HT1080 (cell line): ENCODE measurements around the gene MARCHF7. TPM values are rescaled to one million over a fixed set of nuclear protein-coding genes. Genes with fewer than 3 reads are reported as not detected.
"Not testable (repeated sequence)": the region's sequence is repeated elsewhere in the genome, so short reads cannot be mapped to it uniquely, and the experiment has no call there.

Experiments used
- DNase-seq: peaks from one replicate; pipeline ENCODE4 v3.0.0-alpha.2; 2015; ENCODE audit warnings: low read depth
- total RNA-seq: library from RNA; depleted of rRNA; stranded (reverse); fragments of >200 nt; shearing (Covaris generic); gene quantifications from 2 replicates; pipeline ENCODE4 v1.2.3, GENCODE V29; 2014

The MARCHF7 gene
- total RNA-seq, 1 experiment from 2014 or later = 84.1 TPM

- DNase-seq = not testable (repeated sequence)
Observed at GRCh38 chr2:159716409-159716808, 4.1 kb downstream of the MARCHF7 start.

- DNase-seq = no peak
Observed at GRCh38 chr2:159716857-159717256, 4.6 kb downstream of the MARCHF7 start.

- DNase-seq = no peak
Observed at GRCh38 chr2:159720676-159721075, 8.4 kb downstream of the MARCHF7 start.

- no peak for DNase-seq
Observed at GRCh38 chr2:159722580-159722979, 10.3 kb downstream of the MARCHF7 start.

DNA sequence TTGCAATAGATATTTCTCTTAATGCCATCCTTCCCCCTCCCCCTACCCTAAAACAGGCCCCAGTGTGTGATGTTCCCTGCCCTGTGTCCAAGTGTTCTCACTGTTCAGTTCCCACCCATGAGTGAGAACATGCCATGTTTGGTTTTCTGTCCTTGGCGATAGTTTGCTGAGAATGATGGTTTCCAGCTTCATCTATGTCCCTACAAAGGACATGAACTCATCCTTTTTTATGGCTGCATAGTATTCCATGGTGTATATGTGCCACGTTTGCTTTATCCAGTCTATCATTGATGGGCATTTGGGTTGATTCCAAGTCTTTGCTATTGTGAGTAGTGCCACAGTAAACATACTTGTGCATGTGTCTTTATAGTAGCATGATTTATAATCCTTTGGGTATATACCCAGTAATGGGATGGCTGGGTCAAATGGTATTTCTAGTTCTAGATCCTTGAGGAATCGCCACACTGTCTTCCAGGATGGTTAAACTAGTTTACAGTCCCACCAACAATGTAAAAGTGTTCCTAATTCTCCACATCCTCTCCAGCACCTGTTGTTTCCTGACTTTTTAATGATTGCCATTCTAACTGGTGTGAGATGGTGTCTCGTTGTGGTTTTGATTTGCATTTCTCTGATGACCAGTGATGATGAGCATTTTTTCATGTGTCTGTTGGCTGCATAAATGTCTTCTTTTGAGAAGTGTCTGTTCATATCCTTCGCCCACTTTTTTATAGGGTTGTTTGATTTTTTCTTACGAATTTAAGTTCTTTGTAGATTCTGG lies 12.7 kb downstream of the MARCHF7 start:
- DNase-seq = not testable (repeated sequence)

GRCh38 chr2:159725713-159726112 lies 13.4 kb downstream of the MARCHF7 start:
- no peak for DNase-seq

DNA sequence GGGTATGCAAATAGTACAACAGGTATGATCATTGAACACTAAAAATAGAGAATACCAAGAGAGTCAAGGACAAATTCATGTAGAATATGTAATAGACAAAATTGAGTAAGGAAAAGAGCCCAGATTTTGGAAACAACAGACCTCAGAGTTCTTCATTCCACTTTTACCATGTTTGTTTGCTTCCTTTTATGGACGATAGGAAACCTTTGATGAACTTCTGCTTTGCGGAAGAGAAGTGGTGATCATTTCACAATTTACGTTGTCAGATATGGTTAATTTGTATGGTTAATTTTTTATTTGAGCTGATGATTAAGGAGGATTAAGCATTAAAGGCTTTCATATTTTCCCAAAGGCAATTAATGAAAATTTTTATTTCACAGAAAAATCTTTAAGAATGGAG lies 16.3 kb downstream of the MARCHF7 start:
- no peak for DNase-seq

DNA sequence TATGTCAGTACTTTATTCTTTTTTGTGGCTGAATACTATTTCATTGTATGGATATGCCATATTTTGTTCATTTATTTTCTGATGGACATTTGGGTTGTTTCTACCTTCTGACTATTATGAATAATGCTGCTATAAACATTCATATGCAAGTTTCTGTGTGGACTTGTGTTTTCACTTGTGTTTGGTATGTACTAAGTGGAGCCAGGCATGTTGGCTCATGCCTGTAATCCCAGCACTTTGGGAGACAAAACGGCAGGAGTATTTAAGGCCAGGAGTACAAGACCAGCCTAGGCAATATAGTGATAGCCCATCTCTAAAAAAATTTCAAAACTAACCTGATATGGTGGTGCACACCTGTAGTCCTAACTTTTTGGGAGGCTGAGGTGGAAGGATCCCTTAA lies 23.3 kb downstream of the MARCHF7 start:
- DNase-seq = no peak

DNA sequence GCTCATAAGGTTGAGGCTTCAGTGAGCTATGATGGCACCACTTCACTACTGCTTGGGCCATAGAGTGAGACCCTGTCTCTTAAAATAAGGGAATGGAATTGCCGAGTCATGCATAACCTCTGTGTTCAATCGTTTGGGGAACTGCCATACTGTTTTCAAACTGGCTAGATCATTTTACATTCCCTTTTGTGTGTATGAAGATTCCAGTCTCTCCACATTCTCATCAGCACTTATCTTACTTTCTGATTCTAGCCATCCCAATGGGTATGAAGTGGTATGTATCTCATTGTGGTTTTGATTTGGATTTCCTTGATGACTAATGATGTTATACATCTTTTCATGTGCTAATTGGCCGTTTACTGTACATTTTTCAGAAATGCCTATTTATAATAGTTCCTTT lies 23.7 kb downstream of the MARCHF7 start:
- DNase-seq = peak; percentile 50

DNA sequence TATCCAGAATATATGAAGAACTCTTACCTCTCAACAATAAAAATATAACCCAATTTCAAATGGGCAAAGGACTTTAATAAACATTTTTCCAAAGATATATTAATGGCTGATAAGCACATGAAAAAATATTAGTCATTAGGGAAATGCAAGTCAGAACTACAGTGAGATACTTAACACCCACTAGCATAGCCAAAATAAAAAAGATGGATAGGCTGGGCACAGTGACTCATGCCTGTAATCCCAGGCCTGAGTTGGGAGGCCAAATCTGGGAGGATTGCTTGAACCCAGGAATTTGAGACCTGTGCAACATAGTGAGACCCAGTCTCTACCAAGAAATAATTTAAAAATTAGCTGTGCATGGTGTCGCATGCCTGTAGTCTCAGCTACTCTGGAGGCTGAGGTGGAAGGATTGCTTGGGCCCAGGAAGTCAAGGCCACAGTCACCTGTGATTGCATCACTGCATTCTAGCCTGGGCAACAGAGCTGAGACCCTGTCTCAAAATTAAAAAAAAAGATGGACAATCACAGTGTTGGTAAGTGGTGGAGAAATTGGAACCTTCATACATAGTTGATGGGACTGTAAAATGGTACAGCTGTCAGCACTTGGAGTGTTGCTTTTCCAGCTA lies 25.1 kb downstream of the MARCHF7 start:
- no peak for DNase-seq

- no peak for DNase-seq
Observed at GRCh38 chr2:159737917-159738296, 25.6 kb downstream of the MARCHF7 start.

DNA sequence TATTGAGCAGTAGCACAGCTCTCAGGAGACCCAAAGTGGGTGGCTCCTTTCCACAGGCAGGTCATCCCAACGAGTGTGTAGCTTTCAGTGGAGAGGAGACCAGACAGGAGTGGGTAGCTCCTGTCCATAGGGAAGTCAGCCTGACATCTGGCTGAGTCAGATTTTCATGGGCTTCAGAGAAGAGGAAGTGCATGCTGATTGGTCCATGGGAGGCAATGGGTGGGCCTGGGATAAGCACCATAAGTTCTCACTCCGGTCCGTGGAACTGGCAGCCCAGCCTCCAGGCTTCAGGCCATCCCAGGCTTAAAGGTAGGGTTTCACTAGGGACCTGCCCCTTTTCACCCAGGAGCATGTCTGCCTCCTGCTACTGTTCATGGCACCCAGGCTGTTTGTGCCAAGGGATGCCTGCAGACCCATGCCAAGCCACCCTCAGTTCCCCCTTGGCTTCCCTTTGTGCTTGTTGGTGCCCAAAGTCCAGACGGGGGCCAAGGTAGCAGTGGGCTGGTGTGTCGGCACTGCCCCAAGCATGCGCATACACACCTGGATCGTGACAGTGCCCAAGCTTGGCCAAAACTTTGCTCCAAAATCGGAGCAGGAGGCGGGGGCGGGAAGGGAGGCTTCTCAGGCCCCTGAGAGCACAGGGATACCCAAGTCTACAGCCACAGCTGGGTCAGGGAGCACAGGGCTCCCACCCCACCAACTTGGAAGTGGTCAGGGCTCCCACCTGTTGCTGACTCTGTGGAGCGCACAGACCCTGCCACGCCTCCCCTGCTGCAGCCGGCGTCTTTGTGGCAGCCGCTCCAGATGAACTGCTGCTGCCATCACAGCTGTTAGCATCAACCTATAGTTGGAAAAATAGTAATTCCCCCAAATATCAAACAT lies 26.4 kb downstream of the MARCHF7 start:
- DNase-seq = peak; percentile 11

DNA sequence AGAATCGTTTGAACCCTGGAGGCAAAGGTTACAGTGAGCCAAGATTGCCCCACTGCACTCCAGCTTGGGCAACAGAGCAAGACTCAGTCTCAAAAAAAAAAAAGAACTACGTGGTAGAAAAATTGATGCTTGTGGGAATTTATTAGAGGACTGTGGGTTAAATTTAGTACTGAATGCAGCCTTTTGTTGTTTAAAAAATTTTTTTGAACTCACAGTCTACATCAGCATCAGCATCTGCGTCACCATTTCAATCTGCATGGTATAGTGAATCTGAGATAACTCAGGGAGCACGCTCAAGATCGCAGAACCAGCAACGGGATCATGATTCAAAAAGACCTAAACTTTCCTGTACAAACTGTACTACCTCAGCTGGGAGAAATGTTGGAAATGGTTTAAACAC lies 30.5 kb downstream of the MARCHF7 start:
- no peak for DNase-seq

DNA sequence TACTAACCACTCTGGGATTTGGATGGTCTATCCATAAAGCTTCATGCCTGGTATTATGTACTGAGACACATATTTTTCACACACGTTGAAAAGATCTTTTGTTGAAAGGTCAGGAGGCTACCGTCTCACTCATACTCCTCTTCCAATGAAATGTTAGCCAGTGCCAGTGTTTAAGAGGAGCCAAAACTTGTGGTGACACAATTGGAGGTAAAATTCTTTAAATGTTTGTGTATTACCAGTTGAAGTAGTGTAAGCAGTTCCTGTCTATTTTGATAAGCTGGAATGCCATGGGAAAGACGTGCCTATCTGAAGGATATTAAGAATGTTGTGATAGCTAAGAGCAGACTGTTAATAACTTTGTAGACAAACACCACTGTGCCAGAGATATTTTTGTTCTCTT lies 32.1 kb downstream of the MARCHF7 start:
- peak; percentile 37 for DNase-seq

GRCh38 chr2:159745237-159745636 lies 32.9 kb downstream of the MARCHF7 start:
- not testable (repeated sequence) for DNase-seq

- DNase-seq = no peak
Observed at GRCh38 chr2:159748089-159748488, 35.8 kb downstream of the MARCHF7 start.

GRCh38 chr2:159750873-159751272 lies 38.6 kb downstream of the MARCHF7 start:
- DNase-seq = no peak

GRCh38 chr2:159753797-159754196 lies 41.5 kb downstream of the MARCHF7 start:
- DNase-seq = no peak

DNA sequence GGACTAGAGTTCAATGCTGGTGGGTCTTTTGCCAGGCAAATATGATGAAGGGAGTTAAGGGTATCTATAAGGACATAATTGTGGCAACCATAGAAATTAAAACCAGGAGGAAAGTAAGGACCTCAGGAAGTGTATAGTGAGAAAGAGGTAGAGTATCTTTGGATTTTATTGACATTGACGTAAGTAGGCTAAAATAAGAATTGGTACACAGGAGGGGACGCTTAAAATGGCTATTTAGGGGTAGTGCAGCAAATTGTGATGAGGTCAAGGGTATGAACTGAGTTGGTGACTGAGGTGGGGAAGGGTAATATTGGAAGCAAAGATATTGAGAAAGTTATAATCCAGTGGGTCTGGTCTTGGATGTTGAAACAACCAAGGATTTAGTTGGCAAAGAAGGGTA lies 42.7 kb downstream of the MARCHF7 start:
- no peak for DNase-seq

DNA sequence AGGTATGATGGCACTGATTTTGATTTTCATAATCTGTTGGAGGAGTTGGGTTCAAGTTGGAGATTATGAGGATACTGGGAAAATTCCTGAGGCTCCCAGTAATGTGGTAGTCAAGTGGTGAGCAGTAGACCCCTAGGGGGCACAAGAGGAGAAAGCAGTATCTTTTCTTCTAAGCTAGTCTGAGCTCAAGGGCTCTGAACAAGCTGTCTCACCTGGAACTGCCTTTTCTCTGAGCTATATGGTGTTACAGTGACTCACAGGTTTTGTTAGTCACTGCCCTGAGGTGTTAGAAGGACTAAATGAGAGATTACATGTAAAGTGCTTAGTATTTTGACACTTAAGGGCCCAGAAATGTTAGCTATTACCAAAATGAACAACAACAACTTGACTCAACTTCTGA lies 43.5 kb downstream of the MARCHF7 start:
- DNase-seq = peak; percentile 69

GRCh38 chr2:159758239-159758638 lies 45.9 kb downstream of the MARCHF7 start:
- DNase-seq = no peak

GRCh38 chr2:159758686-159759085 lies 46.4 kb downstream of the MARCHF7 start:
- no peak for DNase-seq
